PC-9 (cell line): ENCODE data around the gene HRH1.

ENCODE experiments used
- CTCF ChIP-seq: fragments of 200-600 bp; sonication (generic); conservative IDR thresholded peaks from 2 replicates; pipeline ENCODE4 v1.6.1; 2017; ENCODE audit warnings: mixed run types, antibody characterized with exemption, mild to moderate bottlenecking, moderate library complexity
- EZH2 ChIP-seq: fragments of 200-600 bp; sonication (generic); IDR thresholded peaks from 2 replicates; pipeline ENCODE4 v1.8.0; 2017; ENCODE audit warnings: antibody characterized with exemption, low read depth

GRCh38 chr3:11297126-11297525, 142.8 kb downstream of the HRH1 start:
- TF ChIP-seq CTCF (no peak), EZH2 (no peak)
